ENCODE measurements around the gene IPO11.

Gene IPO11

GRCh38 chr5:62477801-62478200 lies 65.2 kb downstream of the IPO11 start:
- TF ChIP-seq CTCF (IDR thresholded peaks at IDR 0.05; ENCODE audit: low read depth, low read length), result no peak
- no peaks in the 10 kb centered on the region for H3K4me1 ChIP-seq
- no peak overlapping the region for H3K4me3 ChIP-seq (ENCODE audit: low read depth, low read length)
- no peaks in the 10 kb centered on the region; the same call in 1 of the 2 replicates for H3K36me3 ChIP-seq
- no peak for DNase-seq
- H3K27me3 ChIP-seq, result no peaks in the 10 kb centered on the region
- H3K9me3 ChIP-seq, result no peaks in the 10 kb centered on the region

- Histone ChIP-seq H3K4me1 (no peaks in the 10 kb centered on the region; the same call in 1 of the 2 replicates), H3K9me3 (no peaks in the 10 kb centered on the region), H3K36me3 (peaks cover 9% of the 10 kb centered on the region), H3K4me3 (ENCODE audit: low read depth, low read length) (no peak overlapping the region), H3K27me3 (no peaks in the 10 kb centered on the region)
- TF ChIP-seq CTCF (IDR thresholded peaks at IDR 0.05; ENCODE audit: low read depth, low read length), result no peak
- DNase-seq, result no peak
Measured at GRCh38 chr5:62483556-62483955, 71.0 kb downstream of the IPO11 start.

GRCh38 chr5:62486672-62487071 lies 74.1 kb downstream of the IPO11 start:
- H3K9me3 ChIP-seq, result no peaks in the 10 kb centered on the region
- no peak for TF ChIP-seq CTCF (IDR thresholded peaks at IDR 0.05; ENCODE audit: low read depth, low read length)
- DNase-seq, result no peak
- no peaks in the 10 kb centered on the region; the same call in 1 of the 2 replicates for H3K4me1 ChIP-seq
- peaks cover 19% of the 10 kb centered on the region for H3K36me3 ChIP-seq
- no peaks in the 10 kb centered on the region for H3K27me3 ChIP-seq
- H3K4me3 ChIP-seq (ENCODE audit: low read depth, low read length), result no peak overlapping the region

- no peak for DNase-seq
- Histone ChIP-seq H3K27me3 (no peaks in the 10 kb centered on the region), H3K36me3 (peaks cover 17% of the 10 kb centered on the region), H3K4me1 (no peaks in the 10 kb centered on the region; the same call in 1 of the 2 replicates), H3K4me3 (ENCODE audit: low read depth, low read length) (no peak overlapping the region), H3K9me3 (no peaks in the 10 kb centered on the region)
- no peak for TF ChIP-seq CTCF (IDR thresholded peaks at IDR 0.05; ENCODE audit: low read depth, low read length)
Measured at GRCh38 chr5:62488531-62488930, 76.0 kb downstream of the IPO11 start.

GRCh38 chr5:62489471-62489870 lies 76.9 kb downstream of the IPO11 start:
- peaks cover 13% of the 10 kb centered on the region for H3K36me3 ChIP-seq
- H3K9me3 ChIP-seq, result no peaks in the 10 kb centered on the region
- no peaks in the 10 kb centered on the region for H3K27me3 ChIP-seq
- H3K4me1 ChIP-seq, result no peaks in the 10 kb centered on the region; the same call in 1 of the 2 replicates
- DNase-seq, result no peak
- no peak for TF ChIP-seq CTCF (IDR thresholded peaks at IDR 0.05; ENCODE audit: low read depth, low read length)
- H3K4me3 ChIP-seq (ENCODE audit: low read depth, low read length), result no peak overlapping the region

- TF ChIP-seq CTCF (IDR thresholded peaks at IDR 0.05; ENCODE audit: low read depth, low read length), result no peak
- Histone ChIP-seq H3K4me3 (ENCODE audit: low read depth, low read length) (no peak overlapping the region), H3K27me3 (no peaks in the 10 kb centered on the region), H3K4me1 (no peaks in the 10 kb centered on the region), H3K36me3 (peaks cover 20% of the 10 kb centered on the region), H3K9me3 (no peaks in the 10 kb centered on the region)
- DNase-seq, result no peak
Measured at GRCh38 chr5:62494772-62495171, 82.2 kb downstream of the IPO11 start.

Measured in BE2C (cell line).